ENCODE results near the gene ST6GALNAC2.
A peak's percentile ranks its signal among the peaks of the same experiment; 100 is the strongest.
"Not testable (repeated sequence)": the region's sequence is repeated elsewhere in the genome, so short reads cannot be mapped to it uniquely, and the experiment has no call there.

Gene ST6GALNAC2

DNA sequence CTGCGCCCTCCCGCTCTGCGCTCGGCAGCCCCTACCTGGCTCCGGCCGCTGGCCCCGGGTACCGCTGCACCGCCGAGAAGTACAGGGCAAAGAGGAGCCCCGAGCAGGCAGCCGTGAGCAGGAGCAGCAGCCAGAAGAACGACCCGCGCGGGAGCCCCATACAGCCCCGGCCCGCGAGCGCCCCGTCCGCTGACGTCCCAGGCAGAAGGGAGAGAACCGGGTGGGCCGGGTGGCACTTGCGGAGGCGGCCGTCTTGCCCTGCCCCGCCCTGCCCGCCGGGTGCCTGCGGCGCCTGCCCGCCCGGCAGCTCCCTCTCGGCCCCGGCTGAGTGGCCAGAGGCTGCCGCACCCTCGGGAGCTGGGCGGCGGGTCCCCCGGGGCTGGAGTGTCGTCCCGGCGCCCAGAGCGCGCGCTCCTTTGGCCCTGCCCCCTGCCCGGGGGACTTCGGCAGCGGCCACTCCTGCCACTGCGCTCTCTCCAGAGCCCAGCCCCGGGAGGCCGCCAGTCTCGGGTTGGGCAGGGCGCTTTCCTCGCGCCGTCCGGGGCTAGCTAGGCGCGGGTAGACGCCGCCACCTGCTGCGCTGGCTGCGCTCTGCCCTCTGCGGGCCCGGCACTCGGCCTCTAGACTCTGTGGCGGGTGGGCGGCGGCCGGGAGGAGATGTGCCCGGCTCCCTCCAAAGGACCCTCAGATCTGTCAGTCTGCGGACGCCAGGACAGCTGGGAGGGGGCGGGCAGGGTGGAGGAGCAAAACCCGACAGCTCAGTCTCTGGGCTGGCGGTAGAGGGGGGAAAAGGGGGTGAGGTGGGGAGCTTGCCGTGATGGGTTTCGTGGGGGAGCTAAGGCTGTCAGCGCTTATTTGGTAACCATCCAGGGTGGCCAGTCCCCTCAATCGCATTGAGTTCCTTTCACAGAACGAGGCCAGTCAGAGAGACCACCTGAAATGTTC, at the start of gene ST6GALNAC2:
TSS of gene ST6GALNAC2 (minus strand) at position 212 of the 945 bp plus-strand sequence. CDS start at position 160, 52 bp downstream.
- peak in 34 of 42 donors; percentile 11 to 80 (median 48) for DNase-seq
- intact Hi-C loops (cut with DNase I), result no loop called here

DNA sequence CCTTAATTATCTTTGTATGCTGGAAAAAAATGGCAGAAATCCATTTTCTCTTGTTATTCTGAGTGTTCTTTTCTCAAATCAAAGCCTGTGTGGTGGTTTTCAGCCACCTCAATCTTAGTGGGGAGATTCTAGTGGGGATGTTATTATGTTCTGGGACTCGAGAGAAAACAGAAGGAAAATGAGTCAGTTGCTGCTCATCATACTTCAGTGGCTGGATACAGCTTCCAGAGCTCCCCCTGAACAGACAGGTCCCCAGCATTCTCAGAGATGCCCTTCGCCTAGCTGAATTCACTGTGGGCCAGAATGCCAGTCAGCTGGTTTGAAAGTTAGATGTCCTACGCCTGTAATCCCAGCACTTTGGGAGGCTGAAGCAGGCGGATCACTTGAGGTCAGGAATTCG, 49.4 kb upstream of the ST6GALNAC2 start:
- no peak for DNase-seq

DNA sequence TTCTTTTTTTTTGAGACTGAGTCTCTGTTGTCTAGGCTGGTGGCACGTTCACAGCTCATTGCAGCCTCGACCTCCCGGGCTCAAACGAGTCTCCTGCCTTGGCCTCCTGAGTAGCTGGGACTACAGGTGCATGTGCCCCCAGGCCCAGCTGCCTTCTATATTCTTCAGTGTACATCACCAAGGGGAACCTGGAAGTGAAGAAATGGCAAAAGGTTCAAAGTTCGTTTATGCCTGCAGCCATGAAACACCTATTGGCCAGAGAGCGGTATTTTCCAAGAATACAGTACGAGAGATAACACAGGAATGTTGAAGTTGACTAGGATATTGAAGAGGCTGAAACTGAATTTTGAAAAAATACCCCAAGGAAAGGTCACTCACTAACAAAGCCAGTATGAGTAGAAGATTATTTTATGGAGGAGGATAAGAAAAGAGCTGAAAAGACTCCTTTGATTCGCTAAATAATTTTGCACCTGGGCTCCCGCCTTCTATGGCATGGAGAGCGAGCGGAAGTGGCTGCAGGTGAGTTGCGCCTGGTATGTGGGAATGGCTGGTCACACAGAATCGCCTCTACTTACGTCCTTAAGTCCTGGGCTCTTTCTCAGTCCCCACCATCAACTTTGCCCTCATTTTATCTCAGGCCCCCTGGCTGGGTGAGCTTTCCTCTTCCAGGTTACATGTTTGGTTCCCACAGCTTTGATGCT, 48.1 kb upstream of the ST6GALNAC2 start:
- intact Hi-C loops (cut with DNase I), result no loop called here
- DNase-seq, result no peak

More for the DNA sequence above, 49.4 kb upstream of the ST6GALNAC2 start:
- intact Hi-C loops (cut with DNase I), result no loop called here

DNA sequence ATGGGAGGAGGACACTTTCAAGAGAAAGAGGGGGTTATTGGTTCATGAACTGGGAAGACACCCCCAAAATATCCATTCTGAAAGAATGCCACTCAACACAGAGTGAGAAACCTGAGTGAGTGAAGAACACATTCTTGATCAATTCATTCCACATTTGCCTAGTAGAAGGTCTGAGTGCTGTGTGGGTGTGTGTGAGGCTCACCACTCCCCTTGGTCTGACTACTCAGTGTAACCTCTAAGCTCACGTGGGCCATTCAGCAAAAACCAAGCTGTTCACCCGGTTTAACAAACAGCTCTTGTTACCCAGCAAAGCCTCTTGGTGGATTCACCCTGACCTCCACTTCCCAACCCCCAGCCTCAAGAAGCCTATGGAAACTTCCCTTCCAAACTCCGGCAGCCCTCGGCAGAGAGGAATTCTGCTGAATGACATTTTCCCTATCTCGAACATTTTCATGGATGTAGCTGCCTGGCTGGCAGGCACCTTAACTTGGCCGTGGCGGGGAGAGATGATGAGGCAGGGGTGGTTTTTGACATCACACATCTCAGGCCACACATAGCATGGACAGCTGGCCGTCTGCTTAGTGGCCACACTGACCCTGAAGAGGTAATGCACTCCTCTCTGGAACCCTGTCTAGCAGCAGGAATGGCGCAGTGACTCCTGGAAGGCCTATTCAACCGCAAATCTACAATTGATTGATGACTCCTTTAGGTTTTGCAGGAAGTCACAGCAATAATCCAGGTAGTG, 46.3 kb upstream of the ST6GALNAC2 start:
- DNase-seq, result no peak
- intact Hi-C loops (cut with DNase I), result no loop called here

DNA sequence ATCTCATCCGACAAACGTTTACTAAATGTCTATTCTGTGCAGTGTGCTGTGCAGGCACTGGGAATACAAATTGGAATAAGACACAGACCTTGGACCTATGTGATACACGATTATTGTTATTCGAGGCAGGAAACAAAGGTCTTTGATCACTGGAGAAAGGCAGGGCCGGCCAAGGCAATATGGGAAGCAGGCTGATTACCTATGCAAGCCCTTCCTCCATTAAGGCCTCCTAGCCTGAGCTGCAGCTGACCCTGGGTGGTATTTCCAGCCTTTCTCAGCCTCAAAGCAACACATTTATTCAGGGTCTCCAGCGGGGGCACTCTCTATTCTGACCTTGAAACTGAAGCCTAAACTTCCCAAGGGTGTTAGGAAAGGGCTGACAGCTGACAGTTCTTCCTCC, 44.5 kb upstream of the ST6GALNAC2 start:
- intact Hi-C loops (cut with DNase I), result no loop called here
- no peak for DNase-seq

DNA sequence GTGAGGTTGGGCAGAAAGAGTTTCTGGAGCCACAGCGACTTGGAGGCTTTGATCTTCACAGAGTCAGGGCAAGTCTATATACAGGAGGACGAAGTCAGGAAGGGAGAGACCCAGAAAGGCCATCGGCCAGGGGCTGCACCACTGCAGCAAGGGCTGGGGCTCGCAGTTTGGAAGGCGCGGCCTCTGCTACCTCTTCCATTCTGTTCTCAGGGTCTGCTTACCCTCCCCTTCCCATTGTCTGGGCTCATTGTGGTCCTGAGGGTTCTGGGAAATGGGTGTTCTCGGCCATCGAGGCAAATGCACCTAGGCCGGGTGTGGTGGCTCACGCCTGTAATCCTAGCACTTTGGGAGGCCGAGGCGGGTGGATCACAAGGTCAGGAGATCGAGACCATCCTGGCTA, 41.9 kb upstream of the ST6GALNAC2 start:
- intact Hi-C loops (cut with DNase I), result loop anchor here (10.0 kb wide), 2 partner anchors 73 to 103 kb away; no protein-coding TSS in a partner anchor
- DNase-seq, result no peak

DNA sequence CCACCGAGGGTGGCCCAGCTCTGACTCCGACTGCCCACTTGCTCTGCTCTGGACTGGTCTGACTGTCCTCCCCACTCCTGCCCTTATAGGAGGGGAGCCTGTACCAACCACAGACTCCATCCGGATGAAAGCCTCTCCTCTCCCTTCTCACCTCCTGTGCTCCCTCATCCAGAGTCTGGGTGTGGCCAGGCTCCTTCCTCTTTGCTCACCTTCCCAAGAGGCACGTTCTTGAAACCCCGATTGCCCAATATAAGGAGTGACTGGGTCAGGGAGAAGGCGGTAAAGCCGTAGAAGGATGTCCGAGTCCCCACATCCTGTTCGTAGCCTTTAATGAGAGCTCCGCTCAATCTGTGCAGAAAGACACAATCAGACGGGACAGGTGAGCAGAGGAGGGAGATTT, 40.8 kb upstream of the ST6GALNAC2 start:
- DNase-seq, result no peak
- intact Hi-C loops (cut with DNase I), result loop anchor here (10.0 kb wide), 2 partner anchors 72 to 102 kb away; no protein-coding TSS in a partner anchor

DNA sequence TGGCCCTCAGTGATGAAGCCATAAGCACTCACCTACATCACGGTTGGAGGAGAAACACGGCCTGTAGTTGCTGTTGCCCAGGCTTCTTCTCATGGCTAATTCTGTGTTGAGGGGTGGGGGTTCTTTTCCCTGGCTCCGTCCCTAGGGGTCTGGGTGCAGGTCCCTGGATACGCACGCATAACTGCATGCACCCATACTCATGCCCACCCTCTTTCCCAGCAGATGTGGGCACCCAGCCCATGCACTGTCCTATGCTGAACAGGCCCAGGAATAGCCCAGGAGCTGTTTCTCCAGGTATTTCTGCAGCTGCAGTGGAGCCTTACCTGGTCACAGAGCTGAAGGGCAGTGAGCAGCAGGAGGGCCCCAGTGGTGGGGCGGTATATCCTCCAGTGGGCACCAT, 39.8 kb upstream of the ST6GALNAC2 start:
- DNase-seq, result no peak
- intact Hi-C loops (cut with DNase I), result loop anchor here (10.0 kb wide), 2 partner anchors 71 to 101 kb away; no protein-coding TSS in a partner anchor

DNA sequence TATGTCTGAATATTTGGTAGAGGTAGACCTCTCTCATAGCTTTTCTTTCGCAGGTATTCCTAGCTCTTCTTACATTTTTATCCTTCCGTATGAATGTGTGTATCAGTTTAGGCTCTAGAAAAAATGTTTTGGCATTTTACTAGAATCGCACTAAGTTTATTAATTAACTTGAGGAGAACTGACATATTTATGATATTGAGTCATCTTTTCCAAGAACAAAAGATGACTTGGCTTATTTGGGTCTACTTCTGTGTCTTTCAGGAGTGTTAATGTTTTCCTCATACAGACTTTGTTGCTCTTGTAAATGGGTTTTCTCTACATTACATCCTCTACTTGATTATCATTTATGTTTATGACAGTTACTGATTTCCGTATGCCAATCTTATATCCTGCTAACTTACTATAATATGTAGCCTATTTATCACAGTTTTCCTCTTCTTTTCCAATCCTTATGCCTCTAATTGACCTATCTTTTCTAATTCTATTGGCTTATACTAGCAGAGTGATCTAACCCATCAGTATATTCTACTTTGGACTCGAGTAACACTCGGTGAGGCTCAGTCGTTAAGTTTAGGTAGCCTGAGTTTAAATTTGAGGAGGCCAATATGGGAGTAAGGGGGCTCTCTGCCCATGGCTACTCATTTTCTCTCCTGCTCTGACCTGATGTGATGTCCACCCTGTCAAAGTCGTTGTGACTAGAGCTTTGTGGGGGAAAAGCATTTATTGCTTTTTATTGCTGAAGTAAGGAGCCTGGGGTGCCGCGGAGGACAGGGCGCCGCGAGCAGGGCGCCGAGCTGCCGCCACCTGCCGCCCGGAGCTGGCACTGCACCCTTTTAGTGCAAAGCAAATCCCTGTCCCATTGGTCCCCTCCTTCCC, 37.8 kb upstream of the ST6GALNAC2 start:
- intact Hi-C loops (cut with DNase I), result loop anchor here (10.0 kb wide), 2 partner anchors 69 to 99 kb away; no protein-coding TSS in a partner anchor
- DNase-seq, result peak; percentile 42 to 92 (median 80)

DNA sequence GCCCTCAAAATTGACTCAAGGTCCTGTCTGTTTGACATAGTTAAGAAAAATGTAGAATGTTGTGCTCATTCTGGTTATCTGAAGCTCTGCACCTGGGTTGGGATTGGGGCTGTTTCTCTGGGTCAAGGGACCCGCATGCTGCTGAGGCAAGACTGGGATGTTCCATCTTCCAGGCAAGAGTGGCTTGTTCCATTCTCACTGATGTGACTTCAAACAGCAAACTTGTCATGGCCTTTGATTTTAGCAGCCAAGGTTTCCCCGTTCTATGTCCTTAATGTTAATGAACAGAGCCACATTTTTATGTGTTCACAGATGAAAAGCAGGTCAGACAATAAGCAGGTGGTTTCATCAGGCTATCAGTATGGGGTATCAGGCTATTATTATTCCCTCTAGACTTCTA, 32.2 kb upstream of the ST6GALNAC2 start:
- intact Hi-C loops (cut with DNase I), result no loop called here
- no peak for DNase-seq

DNA sequence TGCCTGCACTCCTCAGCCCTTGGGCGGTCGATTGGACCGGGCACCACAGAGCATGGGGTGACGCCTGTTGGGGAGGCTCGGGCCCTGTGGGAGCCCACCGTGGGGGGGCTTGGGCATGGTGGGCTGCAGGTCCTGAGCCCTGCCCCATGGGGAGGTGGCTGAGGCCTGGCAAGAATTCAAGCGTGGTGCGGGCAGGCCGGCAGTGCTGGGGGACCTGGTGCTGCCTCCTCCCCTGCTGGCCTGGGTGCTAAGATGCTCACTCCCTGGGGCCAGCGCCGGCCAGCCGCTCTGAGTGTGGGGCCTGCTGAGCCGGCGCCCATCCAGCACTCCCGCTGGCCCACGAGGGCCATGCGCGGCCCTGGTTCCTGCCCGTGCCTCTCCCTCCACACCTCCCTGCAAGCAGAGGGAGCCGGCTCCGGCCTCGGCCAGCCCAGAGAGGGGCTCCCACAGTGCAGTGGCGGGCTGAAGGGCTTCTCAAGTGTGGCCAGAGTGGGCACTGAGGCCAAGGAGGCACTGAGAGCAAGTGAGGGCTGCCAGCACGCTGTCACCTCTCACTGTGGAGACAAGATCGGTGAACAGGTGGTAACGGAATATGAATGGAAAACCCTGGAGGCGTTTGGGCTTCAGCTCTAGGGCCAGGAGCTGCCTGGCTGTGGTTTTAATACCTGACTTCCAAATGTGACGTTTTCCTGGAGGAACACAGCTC, 29.4 kb upstream of the ST6GALNAC2 start:
- intact Hi-C loops (cut with DNase I), result no loop called here
- no peak for DNase-seq

DNA sequence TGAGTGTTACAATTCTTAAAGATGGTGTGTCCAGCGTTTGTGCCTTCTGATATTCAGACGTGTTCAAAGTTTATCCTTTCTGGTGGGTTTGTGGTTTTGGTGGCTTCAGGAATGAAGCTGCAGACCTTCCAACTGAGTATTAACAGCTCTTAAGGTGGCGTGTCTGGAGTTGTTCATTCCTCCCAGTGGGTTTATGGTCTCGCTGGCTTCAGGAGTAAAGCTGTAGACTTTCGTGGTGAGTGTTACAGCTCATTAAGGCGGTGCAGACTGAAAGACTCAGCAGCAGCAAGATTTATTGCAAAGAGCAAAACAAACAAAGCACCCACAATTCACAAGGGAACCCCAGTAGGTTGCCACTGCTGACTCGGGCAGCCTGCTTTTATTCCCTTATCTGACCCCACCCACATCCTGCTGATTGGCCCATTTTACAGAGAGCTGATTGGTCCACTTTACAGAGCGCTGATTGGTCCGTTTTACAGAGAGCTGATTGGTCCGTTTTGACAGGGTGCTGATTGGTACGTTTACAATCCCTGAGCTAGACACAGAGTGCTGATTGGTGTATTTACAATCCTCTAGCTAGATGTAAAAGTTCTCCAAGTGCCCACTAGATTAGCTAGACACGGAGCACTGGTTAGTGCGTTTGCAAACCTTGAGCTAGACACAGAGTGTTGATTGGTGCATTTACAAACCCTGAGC, 28.6 kb upstream of the ST6GALNAC2 start:
- DNase-seq; intact Hi-C loops (cut with DNase I): not testable (repeated sequence)

DNA sequence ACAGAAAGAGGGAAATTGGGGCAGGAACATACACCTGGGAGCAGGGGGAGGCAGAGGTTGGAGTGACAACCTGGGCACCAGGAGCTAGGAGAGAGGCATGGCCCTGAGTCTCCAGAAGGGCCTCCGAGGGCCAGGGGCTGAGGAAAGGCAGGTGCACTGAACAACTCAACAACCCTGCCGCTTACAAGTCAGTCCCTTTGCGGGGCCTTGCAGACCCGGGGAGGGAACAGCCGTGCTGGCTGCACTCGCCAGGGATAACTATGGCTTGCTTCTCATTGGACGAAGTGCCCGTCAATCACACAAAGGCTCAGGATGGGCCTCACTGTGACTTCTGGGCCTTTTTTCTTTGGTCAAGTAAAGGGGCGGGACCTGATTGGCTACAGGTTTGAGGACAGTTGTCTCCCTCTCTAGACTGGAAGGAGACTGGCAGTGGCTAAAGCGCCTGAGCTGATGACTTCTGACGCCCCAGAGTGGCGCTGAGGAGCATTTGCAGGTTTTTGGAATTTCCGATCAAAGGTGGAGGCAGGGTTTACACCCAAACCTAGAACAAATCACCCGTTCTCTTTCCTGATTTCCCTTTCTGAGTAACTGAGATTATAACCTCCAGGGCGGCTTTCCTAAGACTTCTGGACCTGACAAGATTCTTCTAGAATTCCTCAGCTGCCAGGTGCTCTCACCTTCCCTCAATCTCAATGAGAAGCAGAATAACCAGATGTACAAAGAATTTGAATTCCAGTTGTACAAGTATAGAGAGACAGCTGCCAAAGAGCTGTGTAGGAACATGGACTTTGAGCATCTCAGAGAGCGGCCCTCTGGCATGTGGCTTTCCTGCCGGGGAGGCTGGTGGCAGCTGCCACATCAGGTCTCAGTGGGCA, 27.6 kb upstream of the ST6GALNAC2 start:
- DNase-seq, result no peak
- intact Hi-C loops (cut with DNase I), result no loop called here

DNA sequence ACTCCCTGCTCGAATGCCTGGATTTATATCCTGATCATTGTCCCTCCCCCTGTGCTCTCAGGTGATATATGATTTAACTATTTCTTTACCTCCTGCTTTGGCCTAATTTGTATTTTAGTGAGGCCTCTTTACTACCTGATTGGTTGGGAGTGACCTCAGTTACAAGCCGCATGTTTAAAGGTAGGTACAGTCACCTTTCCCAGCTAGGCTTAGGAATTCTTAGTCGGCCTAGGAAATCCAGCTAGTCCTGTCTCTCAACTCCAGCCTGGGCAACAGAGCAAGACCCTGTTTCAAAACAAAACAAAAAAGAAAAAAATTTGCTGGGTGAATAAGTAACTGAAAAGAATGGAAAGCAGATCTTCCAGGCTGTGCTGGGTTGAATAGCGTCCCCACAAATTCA, 26.8 kb upstream of the ST6GALNAC2 start:
- intact Hi-C loops (cut with DNase I), result no loop called here
- DNase-seq, result no peak

DNA sequence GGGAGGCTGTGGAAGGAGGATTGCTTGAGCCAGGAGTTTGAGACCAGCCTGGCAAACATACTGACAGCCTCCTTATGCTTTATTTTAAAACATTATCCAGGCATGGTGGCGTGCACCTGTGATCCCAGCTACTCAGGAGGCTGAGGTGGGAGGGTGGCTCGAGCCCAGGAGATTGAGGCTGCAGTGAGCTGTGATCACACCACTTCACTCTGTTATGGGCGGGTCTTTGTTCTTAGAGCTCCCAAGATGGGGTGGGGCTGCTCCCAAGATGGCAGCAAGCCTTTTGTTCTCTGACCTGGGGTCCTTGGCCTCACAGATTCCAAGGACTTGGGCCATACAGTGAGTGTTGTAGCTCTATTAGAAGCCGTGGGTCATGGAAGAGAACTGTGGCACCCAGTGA, 26.1 kb upstream of the ST6GALNAC2 start:
- intact Hi-C loops (cut with DNase I), result no loop called here
- DNase-seq, result no peak

DNA sequence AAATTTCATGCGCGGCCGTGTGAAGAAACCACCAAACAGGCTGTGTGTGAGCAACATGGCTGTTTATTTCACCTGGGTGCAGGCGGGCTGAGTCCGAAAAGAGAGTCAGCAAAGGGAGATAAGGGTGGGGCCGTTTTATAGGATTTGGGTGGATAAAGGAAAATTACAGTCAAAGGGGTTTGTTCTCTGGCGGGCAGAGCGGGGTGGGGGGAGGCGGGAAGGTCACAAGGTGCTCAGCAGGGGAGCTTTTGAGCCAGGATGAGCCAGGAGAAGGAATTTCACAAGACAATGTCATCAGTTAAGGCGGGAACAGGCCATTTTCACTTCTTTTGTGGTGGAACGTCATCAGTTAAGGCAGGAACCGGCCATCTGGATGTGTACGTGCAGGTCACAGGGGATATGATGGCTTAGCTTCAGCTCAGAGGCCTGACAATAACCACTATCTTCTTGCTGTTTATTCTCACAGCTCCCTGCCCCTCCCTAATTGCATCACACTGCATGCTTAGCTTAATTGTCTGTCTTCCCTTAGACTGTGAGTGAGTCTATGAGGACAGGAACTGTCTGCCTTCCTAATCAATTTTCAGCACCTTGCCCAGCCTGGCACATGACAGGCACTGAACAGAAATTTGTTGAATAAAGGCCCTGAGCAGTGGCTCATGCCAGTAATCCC, 25.6 kb upstream of the ST6GALNAC2 start:
- DNase-seq; intact Hi-C loops (cut with DNase I): not testable (repeated sequence)
